Natural killer cell (primary cell): ENCODE measurements around the gene BRF1. TPM values are rescaled to one million over a fixed set of nuclear protein-coding genes. Genes with fewer than 3 reads are reported as not detected.
"Not testable (repeated sequence)": the region's sequence is repeated elsewhere in the genome, so short reads cannot be mapped to it uniquely, and the experiment has no call there.

Experiments
- ATAC-seq, 3 donors: fragments of 150-1000 bp in 2 of 3; fragments of 200-7000 bp in 1 of 3; cut with Tn5 transposase; 1 replicate in 1 of 3; 2 replicates in 2 of 3; pipeline ENCODE4 v1.10.0; 2021; ENCODE audit warnings: mild to moderate bottlenecking in 2 of 3, moderate library complexity in 2 of 3
- DNase-seq, 2 donors: peaks; one replicate each; pipeline versions ENCODE4 v3.0.0 to v3.0.0-alpha.2; 2013 to 2021; ENCODE audit warnings: mixed read lengths in 1 of 2
- H3K27ac ChIP-seq: one replicate; pipeline ENCODE4 v1.5.1; 2013; ENCODE audit warnings: mild to moderate bottlenecking, low read length
- H3K27me3 ChIP-seq: one replicate; pipeline ENCODE4 v1.6.1; 2013; ENCODE audit warnings: low read length; ENCODE audit not compliant: control insufficient read depth, insufficient read depth
- H3K36me3 ChIP-seq: one replicate; pipeline ENCODE4 v1.6.1; 2013; ENCODE audit warnings: low read length; ENCODE audit not compliant: control insufficient read depth, insufficient read depth
- H3K4me1 ChIP-seq: one replicate; pipeline ENCODE4 v1.6.1; 2013; ENCODE audit warnings: low read length; ENCODE audit not compliant: control insufficient read depth, insufficient read depth
- H3K4me3 ChIP-seq: one replicate; pipeline ENCODE4 v1.5.1; 2013; ENCODE audit warnings: low read length
- H3K9me3 ChIP-seq: one replicate; pipeline ENCODE4 v1.6.1; 2013; ENCODE audit warnings: low read length; ENCODE audit not compliant: control insufficient read depth, insufficient read depth
- H3K27ac Mint-ChIP-seq, 2 donors: one replicate each; pipeline ENCODE4 v1.8.0; 2022; ENCODE audit warnings: mild to moderate bottlenecking in 2 of 2, mixed read lengths in 2 of 2, moderate library complexity in 1 of 2
- H3K27me3 Mint-ChIP-seq, 2 donors: one replicate each; pipeline ENCODE4 v1.8.0; 2022; ENCODE audit warnings: low read depth in 2 of 2, mixed read lengths in 2 of 2
- H3K36me3 Mint-ChIP-seq: one replicate; pipeline ENCODE4 v1.8.0; 2022; ENCODE audit warnings: mixed read lengths
- H3K4me1 Mint-ChIP-seq, 2 donors: one replicate each; pipeline ENCODE4 v1.8.0; 2022; ENCODE audit warnings: mixed read lengths in 2 of 2
- H3K4me3 Mint-ChIP-seq: one replicate; pipeline ENCODE4 v1.8.0; 2022; ENCODE audit warnings: mild to moderate bottlenecking, moderate library complexity, mixed read lengths
- H3K9me3 Mint-ChIP-seq, 2 donors: one replicate each; pipeline ENCODE4 v1.8.0; 2022; ENCODE audit warnings: mixed read lengths in 2 of 2
- WGBS: methylation state at CpG from one replicate; pipeline ENCODE4 v1.1.7; 2013; ENCODE audit warnings: missing lambda C conversion rate; ENCODE audit not compliant: insufficient coverage; 5-methylcytosine and 5-hydroxymethylcytosine counted together
- intact Hi-C: fragments of 100-400 bp; cut with micrococcal nuclease; formaldehyde crosslinking; loops from one replicate; pipeline ENCODE4 v1.14.2; 2022
- total RNA-seq, 4 donors: library from RNA; stranded (reverse); fragments of 120-200 nt in 1 of 4; gene quantifications; one replicate each; pipeline versions ENCODE4 v1.2.3 to v1.2.4, GENCODE V29; 2013 to 2022
- TF ChIP-seq, protein P1 (sequence below): fragments of 200-600 bp; IDR thresholded peaks from one replicate; pipeline ENCODE4 v1.8.0; 2022; ENCODE audit warnings: antibody characterized with exemption

Gene BRF1
- total RNA-seq, 3 donors from 2014 or later (not counting 1 experiment from before 2014, with no cell fraction given): 82.4 to 92.7 (median 87.4) TPM

DNA sequence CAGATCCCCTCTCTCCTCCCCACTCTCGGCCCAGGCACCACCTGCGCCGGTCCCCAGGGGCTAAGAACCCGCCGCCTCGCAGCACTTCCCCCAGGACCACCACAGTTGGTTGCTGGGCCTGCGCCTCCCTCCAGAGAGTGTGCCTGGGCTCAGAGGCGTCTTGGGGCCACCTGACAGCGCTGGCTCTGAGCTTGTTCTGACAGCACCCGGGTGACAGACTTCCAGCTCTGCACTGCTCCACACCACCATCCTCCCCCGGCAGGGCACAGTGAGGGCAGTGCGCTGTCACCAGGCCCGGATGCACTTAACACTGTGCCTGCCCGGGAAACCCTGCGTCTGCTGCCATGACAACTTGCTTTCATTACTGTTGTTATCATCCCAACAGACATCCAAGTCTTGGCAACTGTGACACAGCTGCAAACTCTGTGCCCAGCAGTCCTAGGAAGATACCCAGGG lies 6.6 kb downstream of the BRF1 start:
- H3K36me3 Mint-ChIP-seq: no peaks in the 10 kb centered on the region
- Histone ChIP-seq H3K4me3 (no peak overlapping the region), H3K9me3 (no peaks in the 10 kb centered on the region), H3K27ac (peak overlapping the region; percentile 75), H3K36me3 (no peaks in the 10 kb centered on the region), H3K4me1 (peaks cover 58% of the 10 kb centered on the region), H3K27me3 (no peaks in the 10 kb centered on the region)
- no peaks in the 10 kb centered on the region for H3K27me3 Mint-ChIP-seq
- peak overlapping the region; percentile 66 for H3K4me3 Mint-ChIP-seq
- no peaks in the 10 kb centered on the region for H3K9me3 Mint-ChIP-seq
- 25% methylated on average over 15 of the region's 15 CpGs for WGBS
- intact Hi-C loops: loop anchor here (10.0 kb wide), 1 partner anchor 89 kb away; no protein-coding TSS in a partner anchor
- DNase-seq (peak; percentile 73 to 82), ATAC-seq (peak; percentile 67 to 83 (median 72))
- peaks cover 32 to 49% of the 10 kb centered on the region in 2 donors for H3K4me1 Mint-ChIP-seq
- TF ChIP-seq, protein P1, sequence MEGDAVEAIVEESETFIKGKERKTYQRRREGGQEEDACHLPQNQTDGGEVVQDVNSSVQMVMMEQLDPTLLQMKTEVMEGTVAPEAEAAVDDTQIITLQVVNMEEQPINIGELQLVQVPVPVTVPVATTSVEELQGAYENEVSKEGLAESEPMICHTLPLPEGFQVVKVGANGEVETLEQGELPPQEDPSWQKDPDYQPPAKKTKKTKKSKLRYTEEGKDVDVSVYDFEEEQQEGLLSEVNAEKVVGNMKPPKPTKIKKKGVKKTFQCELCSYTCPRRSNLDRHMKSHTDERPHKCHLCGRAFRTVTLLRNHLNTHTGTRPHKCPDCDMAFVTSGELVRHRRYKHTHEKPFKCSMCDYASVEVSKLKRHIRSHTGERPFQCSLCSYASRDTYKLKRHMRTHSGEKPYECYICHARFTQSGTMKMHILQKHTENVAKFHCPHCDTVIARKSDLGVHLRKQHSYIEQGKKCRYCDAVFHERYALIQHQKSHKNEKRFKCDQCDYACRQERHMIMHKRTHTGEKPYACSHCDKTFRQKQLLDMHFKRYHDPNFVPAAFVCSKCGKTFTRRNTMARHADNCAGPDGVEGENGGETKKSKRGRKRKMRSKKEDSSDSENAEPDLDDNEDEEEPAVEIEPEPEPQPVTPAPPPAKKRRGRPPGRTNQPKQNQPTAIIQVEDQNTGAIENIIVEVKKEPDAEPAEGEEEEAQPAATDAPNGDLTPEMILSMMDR: no peak
- H3K27ac Mint-ChIP-seq: peak overlapping the region; percentile 92 to 96

GRCh38 chr14:105292826-105293711 lies 7.7 kb downstream of the BRF1 start:
- H3K4me1 ChIP-seq: peaks cover 55% of the 10 kb centered on the region
- ATAC-seq (no peak), DNase-seq (peak in 1 of 2 donors; percentile 41)
- H3K4me3 ChIP-seq: peak overlapping the region; percentile 1
- Mint-ChIP-seq H3K27ac (peak overlapping the region; percentile 92 to 96), H3K4me1 (peaks cover 34 to 44% of the 10 kb centered on the region in 2 donors), H3K9me3 (no peaks in the 10 kb centered on the region), H3K27me3 (no peaks in the 10 kb centered on the region), H3K36me3 (no peaks in the 10 kb centered on the region), H3K4me3 (peak overlapping the region; percentile 40)
- intact Hi-C loops: loop anchor here (10.0 kb wide), 1 partner anchor 88 kb away; no protein-coding TSS in a partner anchor
- H3K27me3 ChIP-seq: no peaks in the 10 kb centered on the region
- H3K9me3 ChIP-seq: no peaks in the 10 kb centered on the region
- 23% methylated on average over 26 of the region's 26 CpGs for WGBS
- no peaks in the 10 kb centered on the region for H3K36me3 ChIP-seq
- TF ChIP-seq, protein P1: no peak
- peak overlapping the region; percentile 75 for H3K27ac ChIP-seq

DNA sequence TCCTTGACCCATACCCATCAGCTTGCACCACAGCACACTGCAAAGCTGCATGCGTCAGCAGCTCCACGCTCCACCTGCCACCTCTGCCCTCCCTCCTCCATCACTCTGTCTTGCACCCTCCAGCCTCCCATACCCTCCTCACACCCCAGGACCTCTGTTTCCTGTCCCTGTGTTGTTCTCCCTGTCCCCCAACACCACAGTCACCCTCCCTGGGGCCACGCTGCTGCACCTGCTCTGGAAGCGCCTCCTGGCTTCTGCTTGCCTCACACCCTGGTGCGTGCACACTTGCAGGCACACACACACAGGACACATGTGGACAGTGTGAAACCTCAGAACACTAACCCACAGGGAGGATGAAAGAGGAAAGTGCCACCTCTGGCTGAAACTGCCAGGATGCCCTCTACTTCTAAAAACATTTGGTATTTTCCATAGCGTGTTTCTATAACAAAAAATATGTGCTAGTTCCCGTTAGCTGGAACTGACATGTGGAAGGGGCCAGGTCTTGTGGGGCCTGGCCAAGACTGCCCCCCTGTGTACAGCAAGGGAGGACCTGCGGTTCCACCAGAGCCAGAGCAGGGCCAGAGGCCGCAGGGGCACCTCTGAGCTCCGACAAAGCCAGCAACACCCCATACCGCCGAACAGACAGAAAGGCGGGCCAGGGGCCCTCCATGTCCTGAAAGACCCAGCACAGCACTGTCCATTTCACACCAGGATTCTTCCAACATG lies 10.0 kb downstream of the BRF1 start:
- Mint-ChIP-seq H3K9me3 (no peaks in the 10 kb centered on the region), H3K27me3 (no peaks in the 10 kb centered on the region), H3K36me3 (no peaks in the 10 kb centered on the region), H3K4me3 (peak overlapping the region; percentile 76), H3K4me1 (peaks cover 42 to 57% of the 10 kb centered on the region in 2 donors), H3K27ac (peak overlapping the region; percentile 88 to 90)
- H3K36me3 ChIP-seq: no peaks in the 10 kb centered on the region
- DNase-seq: peak; percentile 67 to 68
- intact Hi-C loops: loop anchor here (10.0 kb wide), 1 partner anchor 86 kb away; no protein-coding TSS in a partner anchor
- no peaks in the 10 kb centered on the region for H3K9me3 ChIP-seq
- 18% methylated on average over 13 of the region's 13 CpGs for WGBS
- no peaks in the 10 kb centered on the region for H3K27me3 ChIP-seq
- peak overlapping the region; percentile 88 for H3K27ac ChIP-seq
- peaks cover 55% of the 10 kb centered on the region for H3K4me1 ChIP-seq
- TF ChIP-seq, protein P1: no peak
- H3K4me3 ChIP-seq: no peak overlapping the region
- peak; percentile 71 to 88 (median 82) for ATAC-seq

DNA sequence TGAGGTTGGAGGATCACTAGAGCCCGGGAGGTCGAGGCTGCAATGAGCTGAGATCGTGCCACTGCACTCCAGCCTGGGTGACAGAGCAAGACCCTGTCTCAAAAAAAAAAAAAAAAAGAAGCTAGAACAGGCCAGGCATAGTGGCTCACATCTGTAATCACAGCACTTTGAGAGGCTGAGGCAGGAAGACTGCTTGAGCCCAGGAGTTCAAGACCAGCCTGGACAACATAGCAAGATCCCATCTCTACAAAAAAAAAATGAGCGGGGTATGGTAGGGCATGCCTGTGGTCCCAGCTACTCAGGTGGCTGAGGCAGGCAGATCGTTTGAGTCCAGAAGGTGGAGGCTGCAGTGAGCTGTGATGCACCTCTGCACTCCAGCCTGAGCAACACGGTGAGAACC lies 11.9 kb downstream of the BRF1 start:
- not testable (repeated sequence) for H3K4me3 Mint-ChIP-seq
- peaks cover 49 to 56% of the 10 kb centered on the region in 2 donors for H3K4me1 Mint-ChIP-seq

More for the DNA sequence above, 11.9 kb downstream of the BRF1 start:
- H3K9me3 ChIP-seq, H3K27ac ChIP-seq, ATAC-seq, H3K36me3 ChIP-seq, H3K27me3 ChIP-seq, intact Hi-C loops, H3K27me3 Mint-ChIP-seq, H3K4me3 ChIP-seq, H3K9me3 Mint-ChIP-seq, DNase-seq: not testable (repeated sequence)
- H3K4me1 ChIP-seq: peaks cover 50% of the 10 kb centered on the region
- H3K36me3 Mint-ChIP-seq: peaks cover 11% of the 10 kb centered on the region
- H3K27ac Mint-ChIP-seq: peak overlapping the region; percentile 23 to 38
- 84% methylated on average over 6 of the region's 6 CpGs for WGBS
